SHP77 treated with DMSO at 0.1 percent for 48 hours (cell line): ENCODE results near the gene CEMP1.
A peak's percentile ranks its signal among the peaks of the same experiment; 100 is the strongest.

Experiments used
- DNase-seq: peaks from one replicate; lab custom pipeline; 2025; lab: John Stamatoyannopoulos, UW

CEMP1 gene

DNA sequence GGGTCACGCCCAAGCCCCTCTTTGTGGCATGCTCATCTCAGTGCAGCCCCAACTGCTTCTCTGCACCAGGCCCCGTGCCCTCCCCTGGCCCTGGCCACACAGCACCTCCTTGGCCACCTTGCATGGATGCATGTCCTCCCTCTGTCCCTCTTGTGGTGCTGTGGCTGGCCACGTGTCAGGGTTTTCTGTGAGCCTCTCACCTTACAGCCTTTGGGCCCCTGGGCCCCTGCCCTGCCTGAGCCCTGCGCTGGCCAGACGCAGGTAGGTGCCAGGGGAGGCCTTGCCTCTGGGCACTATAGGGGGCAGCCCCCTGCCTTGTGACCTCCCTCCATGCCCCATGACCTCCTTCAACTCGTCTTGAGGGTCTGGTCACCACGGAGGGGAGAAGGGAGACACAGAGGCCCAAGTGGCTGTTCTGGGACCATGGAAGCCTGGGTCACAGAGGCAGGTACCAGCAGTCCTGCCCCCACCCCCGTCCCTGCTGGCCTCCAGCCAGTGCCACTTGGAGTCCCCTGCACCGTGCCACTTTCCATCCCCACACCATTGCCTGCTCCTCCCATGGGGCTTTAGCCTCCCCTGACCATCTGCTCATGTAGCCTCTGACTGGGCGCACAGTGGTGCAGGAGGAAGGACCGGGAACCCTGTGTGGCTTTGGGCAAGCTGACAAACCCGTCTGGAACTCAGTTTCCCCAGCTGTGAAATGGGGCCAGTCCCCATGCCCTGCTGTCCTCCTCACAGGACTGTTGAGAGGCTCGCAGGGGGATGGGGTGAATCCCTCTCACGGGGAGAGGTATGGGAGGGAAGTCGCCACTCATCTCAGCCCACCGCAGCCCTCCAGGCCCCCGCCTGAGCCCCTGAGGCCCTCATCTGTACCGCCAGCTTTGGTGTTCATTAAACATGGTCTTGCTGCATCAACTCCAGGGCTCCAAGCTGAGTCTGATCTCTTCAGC is 29.0 kb downstream of the CEMP1 start:
- DNase-seq: no peak

DNA sequence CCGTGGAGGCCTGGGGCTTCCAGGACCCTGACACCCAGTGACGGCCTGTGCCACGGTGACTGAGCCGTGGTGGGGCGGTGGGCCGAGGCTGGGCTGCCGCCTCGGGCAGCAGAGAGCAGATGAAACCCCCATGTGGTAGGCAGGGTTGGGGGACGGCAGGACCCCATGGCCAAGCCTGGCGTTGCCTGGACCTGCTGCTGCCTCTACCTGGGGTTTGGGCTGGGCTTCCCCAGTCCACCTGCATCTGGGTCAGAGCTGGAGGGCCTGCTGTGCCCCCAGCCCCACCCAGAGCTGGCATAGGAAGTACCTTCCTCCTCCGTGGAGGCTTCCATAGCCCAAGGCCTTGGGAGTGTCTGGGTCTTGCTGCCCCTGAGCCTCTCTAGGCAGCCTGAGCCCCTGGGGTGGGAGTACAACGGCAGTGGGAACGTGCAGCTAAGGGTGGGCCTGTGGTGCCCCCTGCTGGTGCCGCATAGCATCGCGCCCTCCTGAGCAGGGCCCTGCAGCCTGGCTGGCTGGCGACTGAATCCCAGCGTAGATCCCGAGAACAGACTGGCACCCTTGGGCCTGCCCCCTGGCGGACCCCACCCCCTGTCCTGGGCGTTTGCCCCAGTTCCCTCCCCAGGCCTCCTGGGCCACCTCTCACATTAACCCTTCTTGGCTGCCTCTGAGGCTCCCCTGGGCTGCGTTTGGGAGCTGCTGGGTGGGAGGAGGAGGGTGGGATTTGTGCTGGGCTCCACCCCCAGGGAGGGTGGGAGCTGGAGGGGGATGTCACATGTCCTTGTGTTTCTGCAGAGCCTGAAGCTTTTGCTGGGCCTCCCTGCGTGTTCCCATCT is 30.1 kb downstream of the CEMP1 start:
- DNase-seq: peak; percentile 38

DNA sequence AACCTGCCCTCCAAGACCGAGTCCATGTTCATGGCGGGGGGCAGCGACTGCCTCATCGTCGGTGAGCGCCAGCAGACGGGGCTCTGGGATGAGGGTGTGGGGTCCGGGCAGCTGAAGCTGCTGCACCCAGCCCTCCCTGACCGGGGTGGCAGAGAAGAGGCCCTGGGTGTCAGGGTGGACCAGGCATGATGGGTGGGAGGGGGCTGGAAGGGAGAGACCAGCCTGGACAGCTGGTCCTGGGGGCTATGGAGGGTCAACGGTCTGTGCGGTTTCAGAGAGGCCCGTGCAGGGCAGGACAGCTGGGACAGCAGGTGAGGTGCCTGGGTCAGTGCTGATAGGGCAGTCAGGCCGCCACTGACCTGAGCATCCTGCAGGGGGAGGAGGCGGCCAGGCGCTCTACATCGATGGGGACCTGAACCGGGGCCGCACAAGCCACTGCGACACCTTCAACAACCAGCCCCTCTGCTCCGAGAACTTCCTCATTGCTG is 30.7 kb downstream of the CEMP1 start:
- no peak for DNase-seq

DNA sequence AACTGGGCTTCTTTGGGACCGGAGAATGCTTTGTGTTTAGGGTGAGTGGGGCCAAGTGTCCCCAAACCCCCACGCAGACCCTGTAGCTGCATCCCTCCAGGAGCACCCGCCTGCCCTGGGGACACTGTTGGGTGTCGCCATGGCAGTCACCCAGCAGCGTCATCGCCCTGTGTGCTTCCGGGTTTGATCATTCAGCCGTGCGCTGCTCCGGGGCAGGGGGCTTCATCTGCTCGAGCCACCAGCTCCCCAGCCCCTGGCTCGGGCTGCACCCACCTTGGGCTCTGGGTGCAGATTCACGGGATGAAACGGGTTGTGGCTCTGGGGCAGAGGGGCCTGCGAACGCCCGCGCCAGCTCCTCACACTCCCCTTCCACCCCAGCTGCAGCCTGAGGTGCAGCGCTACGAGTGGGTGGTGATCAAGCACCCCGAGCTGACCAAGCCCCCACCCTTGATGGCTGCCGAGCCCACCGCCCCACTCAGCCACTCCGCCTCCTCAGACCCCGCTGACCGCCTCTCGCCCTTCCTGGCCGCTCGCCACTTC is 31.2 kb downstream of the CEMP1 start:
- no peak for DNase-seq

DNA sequence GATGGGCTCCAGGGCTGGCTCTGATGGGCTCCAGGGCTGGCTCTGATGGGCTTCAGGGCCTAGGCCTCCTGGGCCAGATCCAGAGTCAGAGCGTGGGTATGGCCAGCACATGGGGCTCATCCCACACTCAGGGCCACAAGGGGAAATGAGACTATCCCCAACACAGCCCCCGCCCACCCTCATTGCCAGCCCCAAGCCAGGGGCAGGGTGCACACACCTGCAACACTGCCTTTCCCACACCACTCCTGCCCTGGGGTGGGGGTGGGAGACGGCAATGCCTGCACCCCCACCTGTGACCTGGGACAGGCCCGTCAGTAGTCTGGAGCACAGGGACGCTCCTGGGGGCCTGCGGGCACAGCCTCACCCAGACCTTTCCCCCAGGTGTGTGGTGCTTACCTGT is 31.8 kb downstream of the CEMP1 start:
- DNase-seq: no peak

DNA sequence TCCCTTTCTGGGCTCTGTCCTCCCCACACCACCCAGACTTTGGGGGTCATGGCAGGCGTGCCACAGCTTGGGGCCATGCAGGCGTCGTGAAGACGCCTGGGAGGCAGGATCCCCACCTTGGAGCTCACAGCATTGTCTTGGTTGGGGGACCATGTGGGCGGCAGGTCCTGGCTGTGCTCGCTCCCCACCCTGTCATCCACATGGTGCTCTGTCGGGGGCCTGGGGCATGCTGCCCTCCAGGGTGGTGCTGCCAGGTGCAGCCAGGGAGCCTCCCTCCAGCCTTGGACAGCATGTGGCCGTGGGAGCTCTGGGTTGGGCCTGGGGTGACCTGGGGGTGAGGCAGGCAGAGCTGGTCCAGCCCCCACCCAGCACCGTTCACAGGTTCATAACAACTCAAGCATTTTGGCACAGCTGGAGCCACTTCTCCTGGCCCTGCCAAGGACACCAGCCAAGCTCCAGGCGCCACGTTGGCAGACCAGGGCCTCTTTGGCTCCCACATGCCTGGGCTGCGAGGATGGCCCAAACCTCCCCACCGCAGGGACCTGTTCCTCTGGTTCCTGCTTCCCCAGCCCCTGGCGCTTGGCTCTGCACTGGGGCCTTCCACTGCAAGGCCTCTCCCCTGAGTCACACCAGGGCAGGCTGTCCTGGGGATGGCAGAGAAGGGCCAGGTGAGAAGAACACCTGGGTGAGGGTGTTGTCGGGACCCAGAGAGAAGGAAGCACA is 32.5 kb downstream of the CEMP1 start:
- no peak for DNase-seq

DNA sequence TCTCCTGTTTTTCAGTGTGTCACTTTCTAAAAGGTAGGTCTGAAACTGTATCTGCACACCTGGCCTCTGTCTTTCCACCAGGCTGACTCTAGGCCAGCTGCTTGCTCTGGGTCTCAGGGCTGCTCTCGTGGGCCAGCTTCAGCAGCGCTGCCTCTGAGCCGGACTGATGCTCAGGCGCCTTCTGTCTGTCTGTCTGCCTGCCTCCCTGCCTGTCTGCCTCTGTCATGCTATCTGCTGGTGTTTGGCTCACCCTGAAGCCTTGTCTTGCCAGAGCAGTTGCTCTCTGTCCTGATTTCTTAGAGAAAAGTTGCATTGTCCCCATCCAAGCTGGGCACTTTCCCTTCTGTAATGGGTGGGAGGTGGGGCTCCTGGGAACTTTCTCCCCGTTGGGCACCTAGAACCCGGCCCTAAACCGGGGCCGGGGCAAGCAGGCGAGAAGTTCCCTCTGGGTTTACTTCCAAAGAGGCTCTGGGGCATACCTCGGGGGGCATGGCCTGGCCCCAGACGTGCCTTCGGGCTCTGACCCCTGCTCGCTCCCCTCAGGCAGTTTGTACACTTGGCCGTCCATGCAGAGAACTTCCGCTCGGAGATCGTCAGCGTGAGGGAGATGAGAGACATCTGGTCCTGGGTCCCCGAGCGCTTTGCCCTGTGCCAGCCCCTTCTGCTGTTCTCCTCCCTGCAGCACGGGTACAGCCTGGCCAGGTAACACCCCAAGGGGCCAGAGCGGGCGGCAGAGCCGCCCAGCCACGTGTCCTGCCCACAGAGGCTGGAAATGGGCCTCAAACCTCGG is 33.3 kb downstream of the CEMP1 start:
- no peak for DNase-seq

DNA sequence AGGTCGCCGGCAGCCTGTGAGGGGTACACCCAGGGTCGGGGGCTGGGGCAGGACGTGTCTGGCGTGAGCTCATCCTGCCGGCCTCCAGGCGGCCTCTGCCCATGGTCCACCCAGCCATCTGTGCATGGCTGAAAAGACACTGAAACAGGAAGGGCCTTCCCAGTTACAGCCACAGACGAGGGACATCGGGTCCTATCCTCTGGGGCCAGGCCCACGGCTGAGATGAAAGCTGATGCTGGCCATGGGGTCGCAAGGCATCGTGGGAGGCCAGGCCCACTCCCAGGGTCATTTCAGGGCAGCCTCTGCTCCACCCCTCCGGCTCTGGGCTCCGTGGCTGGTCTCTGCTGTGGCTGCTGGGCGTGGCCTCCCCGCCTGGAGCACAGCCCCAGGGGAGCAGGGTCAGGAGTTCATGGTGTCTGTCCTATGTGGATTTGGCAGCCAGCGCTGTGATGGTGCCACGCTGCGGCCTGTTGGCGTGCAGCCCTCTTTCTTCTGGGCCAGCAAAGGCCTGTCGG is 34.0 kb downstream of the CEMP1 start:
- no peak for DNase-seq

DNA sequence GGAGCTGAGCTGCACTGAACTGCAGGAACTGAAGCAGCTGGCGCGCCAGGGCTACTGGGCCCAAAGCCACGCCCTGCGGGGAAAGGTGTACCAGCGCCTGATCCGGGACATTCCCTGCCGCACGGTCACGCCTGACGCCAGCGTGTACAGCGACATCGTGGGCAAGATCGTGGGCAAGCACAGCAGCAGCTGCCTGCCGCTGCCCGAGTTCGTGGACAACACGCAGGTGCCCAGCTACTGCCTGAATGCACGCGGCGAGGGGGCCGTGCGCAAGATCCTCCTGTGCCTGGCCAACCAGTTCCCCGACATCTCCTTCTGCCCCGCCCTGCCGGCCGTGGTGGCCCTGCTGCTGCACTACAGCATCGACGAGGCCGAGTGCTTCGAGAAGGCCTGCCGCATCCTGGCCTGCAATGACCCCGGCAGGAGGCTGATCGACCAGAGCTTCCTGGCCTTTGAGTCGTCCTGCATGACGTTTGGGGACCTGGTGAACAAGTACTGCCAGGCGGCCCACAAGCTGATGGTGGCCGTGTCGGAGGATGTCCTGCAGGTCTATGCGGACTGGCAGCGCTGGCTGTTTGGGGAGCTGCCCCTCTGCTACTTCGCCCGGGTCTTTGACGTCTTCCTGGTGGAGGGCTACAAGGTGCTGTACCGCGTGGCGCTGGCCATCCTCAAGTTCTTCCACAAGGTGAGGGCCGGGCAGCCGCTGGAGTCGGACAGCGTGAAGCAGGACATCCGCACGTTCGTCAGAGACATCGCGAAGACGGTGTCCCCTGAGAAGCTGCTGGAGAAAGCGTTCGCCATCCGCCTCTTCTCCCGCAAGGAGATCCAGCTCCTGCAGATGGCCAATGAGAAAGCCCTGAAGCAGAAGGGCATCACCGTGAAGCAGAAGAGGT is 34.7 kb downstream of the CEMP1 start:
- DNase-seq: no peak

DNA sequence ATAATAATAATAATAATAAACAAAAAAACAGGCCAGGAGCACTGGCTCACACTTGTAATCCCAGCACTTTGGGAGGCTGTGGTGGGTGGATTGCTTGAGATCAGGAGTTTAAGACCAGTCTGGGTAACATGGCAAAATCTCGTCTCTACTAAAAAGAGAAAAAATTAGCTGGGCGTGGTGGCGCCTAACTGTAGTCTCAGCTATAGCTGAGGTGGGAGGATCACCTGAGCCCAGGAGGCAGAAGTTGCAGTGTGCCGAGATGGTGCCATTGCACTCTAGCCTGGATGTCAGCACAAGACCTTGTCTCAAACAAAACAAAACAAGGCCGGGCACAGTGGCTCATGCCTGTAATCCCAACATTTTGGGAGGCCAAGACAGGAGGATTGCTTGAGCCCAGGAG is 36.2 kb downstream of the CEMP1 start:
- DNase-seq: no peak

DNA sequence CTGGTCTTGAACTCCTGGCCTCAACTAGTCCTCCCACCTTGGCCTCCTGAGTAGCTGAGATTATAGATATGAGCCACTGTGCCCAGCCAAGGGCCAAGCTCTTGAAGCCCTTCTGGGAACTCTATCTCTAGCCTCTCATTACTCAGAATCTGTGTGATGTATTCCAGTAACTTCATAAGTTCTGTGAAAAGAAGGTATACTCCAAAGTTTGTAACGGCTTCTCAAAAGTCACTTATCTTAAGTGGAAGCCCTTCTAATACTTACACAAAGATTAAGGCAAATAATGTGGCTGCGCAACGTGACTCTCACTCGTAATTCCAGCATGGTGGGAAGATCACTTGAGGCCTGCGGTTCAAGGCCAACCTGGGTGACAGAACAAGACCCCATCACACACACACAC is 36.6 kb downstream of the CEMP1 start:
- no peak for DNase-seq

DNA sequence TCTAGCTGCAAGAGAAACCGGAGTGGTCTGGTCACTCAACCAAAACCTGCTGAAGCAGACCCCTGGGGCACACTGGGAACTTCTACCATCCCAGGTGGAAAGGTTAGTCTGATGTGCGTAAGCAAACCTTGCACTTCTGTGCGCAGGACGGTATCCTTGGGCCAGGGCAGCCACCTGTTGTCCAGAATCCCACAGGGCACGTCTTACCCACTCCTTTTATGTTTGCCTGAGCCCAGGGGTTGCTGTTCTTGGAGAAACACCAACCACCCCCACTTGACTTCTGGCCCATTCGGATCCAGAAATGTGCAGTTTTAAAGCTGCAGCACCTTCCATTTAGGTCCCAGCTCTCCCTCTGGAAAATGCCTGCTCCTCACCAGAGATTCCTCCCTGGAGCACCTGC is 37.6 kb downstream of the CEMP1 start:
- DNase-seq: no peak

DNA sequence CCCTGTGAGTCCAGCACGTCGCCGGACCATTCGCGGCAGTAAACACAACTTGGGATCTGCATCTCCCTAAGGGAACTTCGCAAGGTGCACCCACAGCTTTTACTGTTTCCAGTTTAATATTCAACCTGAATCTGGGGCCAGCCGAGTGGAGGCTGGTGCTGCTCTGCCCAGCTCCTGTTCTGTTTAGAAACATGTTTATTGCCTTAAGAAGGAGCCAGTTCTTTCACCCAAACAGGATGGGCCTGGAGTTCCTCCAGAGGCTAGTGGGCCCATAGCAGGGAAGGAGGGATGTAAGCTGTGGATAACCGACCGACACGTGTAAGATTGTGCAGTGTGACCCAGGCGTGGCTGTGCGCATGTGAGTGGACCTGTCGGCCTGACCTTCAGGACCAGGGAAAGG is 38.9 kb downstream of the CEMP1 start:
- DNase-seq: no peak

DNA sequence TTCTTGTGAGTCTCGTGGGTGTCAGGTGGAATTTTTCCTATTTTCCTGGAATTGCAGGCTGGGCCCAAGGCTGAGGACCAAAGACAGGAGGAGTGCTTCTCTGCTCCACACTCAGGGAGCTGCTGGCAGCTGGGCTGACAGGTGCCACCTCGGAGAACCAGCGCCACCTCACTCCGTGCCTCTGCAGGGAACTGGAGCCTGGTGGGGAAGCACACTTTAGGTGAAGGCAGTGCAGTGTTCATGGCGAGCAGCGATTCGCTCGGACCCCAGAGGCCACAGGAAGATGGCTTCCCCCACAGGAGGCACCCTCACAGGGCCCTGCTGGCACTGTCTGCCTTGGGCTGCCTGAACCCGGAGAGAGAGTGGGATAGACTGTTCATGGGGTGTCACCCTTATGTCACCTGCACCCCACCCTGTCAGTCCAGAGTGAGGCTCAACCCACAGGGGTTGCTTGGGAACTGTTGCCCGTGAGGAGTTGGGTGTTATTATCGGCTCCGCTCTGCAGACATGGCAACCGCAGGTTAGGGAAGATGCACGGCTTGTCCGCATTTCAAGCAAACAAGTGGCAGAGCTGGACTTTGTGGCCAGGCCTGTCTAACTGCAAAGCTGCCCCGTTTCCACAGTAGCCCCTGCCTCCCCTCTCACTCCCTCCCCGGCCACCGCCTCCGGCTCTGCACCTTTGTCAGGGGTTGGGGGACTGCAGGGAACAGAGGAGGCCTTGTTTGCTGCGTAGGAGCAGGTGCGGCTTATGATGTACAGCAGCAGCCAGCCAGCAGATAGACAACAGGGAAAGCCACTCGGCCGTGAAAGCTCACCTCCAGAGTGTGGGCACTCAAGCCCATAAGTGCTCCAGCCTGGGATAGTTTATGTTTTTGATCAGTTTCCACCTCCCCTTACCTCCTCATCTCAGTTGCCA is 40.8 kb downstream of the CEMP1 start:
- DNase-seq: no peak

DNA sequence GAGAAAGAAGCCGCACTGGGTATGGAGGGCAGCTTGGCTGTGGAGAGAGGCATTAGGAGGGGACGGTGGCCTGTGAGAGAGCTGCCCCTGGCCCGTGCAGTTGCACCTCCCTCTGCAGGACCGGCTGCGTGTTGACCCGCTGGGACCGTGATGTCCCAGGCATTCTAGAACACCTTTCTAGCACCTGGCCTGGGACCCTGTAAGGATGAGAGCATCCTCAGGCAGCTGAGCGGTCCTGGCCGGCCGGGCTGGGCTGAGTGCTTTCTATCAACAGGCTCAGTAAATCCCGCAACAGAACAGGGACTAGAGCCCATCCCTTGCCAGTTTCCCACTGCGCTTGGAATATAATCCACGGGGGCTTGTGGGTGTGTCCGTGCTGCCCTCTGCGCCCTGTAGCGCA is 41.6 kb downstream of the CEMP1 start:
- DNase-seq: no peak

DNA sequence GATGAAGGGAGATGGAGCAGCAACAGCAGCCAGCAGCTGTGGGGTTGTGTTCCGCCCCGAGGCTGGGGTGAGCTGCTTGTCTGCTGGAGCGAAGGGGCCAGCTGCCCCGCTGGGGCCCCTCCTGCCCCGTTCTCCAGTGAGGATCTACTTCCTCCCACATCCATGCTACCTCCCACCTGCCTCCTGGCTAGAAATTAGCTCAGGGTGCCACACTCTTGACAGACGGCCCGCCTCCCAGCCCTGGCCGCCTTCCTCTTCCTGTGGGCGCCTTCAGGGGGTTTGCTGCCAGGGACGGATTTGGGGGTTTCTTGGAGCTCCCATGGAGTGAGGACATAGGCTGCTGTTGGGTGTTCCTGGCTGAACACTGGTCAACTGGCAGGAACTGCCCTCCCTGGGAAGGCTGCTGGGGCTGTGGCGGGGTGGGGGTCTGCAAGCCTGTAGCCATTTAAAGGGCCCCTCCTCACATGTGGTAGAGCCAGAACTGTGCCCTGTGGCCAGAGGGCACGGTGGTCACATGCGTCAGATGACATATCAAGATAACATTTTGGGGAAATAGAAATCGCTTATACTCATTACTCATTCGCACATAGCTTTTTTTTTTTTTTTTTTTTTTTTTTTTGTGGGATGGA is 43.2 kb downstream of the CEMP1 start:
- DNase-seq: no peak

DNA sequence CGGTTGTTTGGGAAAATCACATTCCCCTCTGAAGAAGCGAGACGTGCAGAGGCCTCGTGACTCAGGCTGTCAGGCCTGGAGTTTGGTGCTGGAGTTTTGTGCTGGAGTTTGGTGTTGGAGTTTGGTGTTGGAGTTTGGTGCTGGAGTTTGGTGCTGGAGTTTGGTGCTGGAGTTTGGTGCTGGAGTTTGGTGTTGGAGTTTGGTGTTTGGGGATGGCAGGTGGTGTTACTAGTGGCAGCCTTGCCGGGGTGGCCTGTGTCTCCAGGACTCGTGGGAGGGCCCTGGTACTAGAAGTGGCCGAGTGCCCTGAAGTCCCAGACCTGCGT is 43.7 kb downstream of the CEMP1 start:
- no peak for DNase-seq
